ENCODE results near the gene NAAA. TPM values are rescaled to one million over a fixed set of nuclear protein-coding genes. Genes with fewer than 3 reads are reported as not detected.

Gene NAAA
- total RNA-seq, 1 donor from 2014 or later = 65.9 TPM

Other genes starting within 250 kb of the NAAA start
- gene USO1, start 216.4 kb downstream of the NAAA start, total RNA-seq = 105 and 141 TPM in 2 replicates
- not detected in 2 replicates for gene PPEF2, start 38.6 kb downstream of the NAAA start, total RNA-seq
- gene SDAD1, start 49.9 kb upstream of the NAAA start, total RNA-seq = 26.9 and 39.6 TPM in 2 replicates
- gene CXCL9, start 66.5 kb upstream of the NAAA start, total RNA-seq = not detected in 2 replicates
- gene CXCL10, start 82.5 kb upstream of the NAAA start, total RNA-seq = 0.14 and 1.4 TPM in 2 replicates
- gene CXCL11, start 95.1 kb upstream of the NAAA start, total RNA-seq = 2.0 and 2.7 TPM in 2 replicates
- not detected in 2 replicates for gene ART3, start 133.7 kb upstream of the NAAA start, total RNA-seq
- gene NUP54, start 207.4 kb upstream of the NAAA start, total RNA-seq = 59.1 and 64.8 TPM in 2 replicates